Muscle layer of duodenum (tissue), 2 donors: ENCODE data around the gene GOT1.

Source experiments
- H3K27ac ChIP-seq: one replicate; pipeline ENCODE4 v1.7.0; 2013; ENCODE audit warnings: mild to moderate bottlenecking, low read length
- H3K27me3 ChIP-seq: one replicate; pipeline ENCODE4 v1.7.0; 2013; ENCODE audit warnings: low read depth, mild to moderate bottlenecking, control low read depth, low read length
- H3K36me3 ChIP-seq, 2 donors: one replicate each; pipeline ENCODE4 v1.7.0; 2013; ENCODE audit warnings: low read length in 2 of 2, control low read depth in 1 of 2, mild to moderate bottlenecking in 1 of 2; ENCODE audit not compliant: insufficient read depth in 2 of 2, control insufficient read depth in 1 of 2
- H3K4me1 ChIP-seq, 2 donors: one replicate each; pipeline ENCODE4 v1.7.0; 2013; ENCODE audit warnings: low read length in 2 of 2, mild to moderate bottlenecking in 2 of 2, control low read depth in 1 of 2, moderate library complexity in 1 of 2; ENCODE audit not compliant: insufficient read depth in 2 of 2, control insufficient read depth in 1 of 2
- H3K4me3 ChIP-seq, 2 donors: one replicate each; pipeline ENCODE4 v1.7.0; 2013; ENCODE audit warnings: low read length in 2 of 2, low read depth in 1 of 2, mild to moderate bottlenecking in 1 of 2
- H3K9me3 ChIP-seq, 2 donors: one replicate each; pipeline ENCODE4 v1.7.0; 2013; ENCODE audit warnings: low read length in 2 of 2, control low read depth in 1 of 2, mild to moderate bottlenecking in 1 of 2; ENCODE audit not compliant: control insufficient read depth in 1 of 2
- donor health status: healthy.

The GOT1 gene

GRCh38 chr10:99432047-99432446 lies 1.6 kb upstream of the GOT1 start:
- peak overlapping the region; percentile 95 for H3K27ac ChIP-seq
- no peaks in the 10 kb centered on the region for H3K27me3 ChIP-seq
- peaks cover 9 to 65% of the 10 kb centered on the region in 2 donors for H3K4me1 ChIP-seq
- H3K36me3 ChIP-seq = peaks cover 0 to 6% of the 10 kb centered on the region in 2 donors
- H3K9me3 ChIP-seq = no peaks in the 10 kb centered on the region
- H3K4me3 ChIP-seq = peak overlapping the region; percentile 93 to 95

- Histone ChIP-seq H3K4me3 (peak overlapping the region; percentile 93 to 95), H3K36me3 (peaks cover 0 to 6% of the 10 kb centered on the region in 2 donors), H3K27ac (peak overlapping the region; percentile 95), H3K4me1 (peaks cover 2 to 59% of the 10 kb centered on the region in 2 donors), H3K9me3 (no peaks in the 10 kb centered on the region), H3K27me3 (no peaks in the 10 kb centered on the region)
Measured at GRCh38 chr10:99431190-99431760, 851 bp upstream of the GOT1 start.

- Histone ChIP-seq H3K9me3 (no peaks in the 10 kb centered on the region), H3K27ac (peak overlapping the region; percentile 77), H3K36me3 (peaks cover 4 to 12% of the 10 kb centered on the region in 2 donors), H3K4me1 (peaks cover 0 to 49% of the 10 kb centered on the region in 2 donors), H3K27me3 (no peaks in the 10 kb centered on the region), H3K4me3 (peak overlapping the region; percentile 93 to 95)
Measured at GRCh38 chr10:99430116-99430450, 341 bp downstream of the GOT1 start.

DNA sequence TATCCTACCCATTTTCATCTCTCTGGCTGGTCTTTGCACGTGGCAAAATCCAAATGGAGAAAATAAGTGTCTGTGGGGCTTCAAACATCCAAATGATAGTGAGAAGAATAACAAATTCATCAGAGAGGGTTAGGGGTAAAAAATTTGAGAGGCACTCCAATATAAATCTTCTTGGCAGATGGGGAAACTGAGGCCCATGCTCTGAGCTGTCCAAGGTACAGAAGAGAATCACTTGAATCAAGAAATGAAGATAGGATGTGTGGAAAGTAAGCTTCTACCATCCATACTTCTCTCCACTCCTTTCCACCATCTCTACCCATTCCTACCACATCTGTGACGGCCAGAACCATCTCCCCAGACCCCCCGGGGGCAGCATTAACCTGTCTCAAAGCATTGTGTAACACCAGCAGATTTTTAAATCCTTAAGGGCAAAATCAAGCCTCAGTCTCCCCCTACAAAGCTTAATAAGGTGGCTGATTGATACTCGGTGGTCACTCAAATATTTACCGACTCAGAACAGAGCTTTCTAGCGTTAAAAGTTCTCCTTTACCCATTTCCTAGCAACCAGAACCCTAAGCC lies 818 bp downstream of the GOT1 start:
- H3K4me1 ChIP-seq = peaks cover 0 to 45% of the 10 kb centered on the region in 2 donors
- no peaks in the 10 kb centered on the region for H3K27me3 ChIP-seq
- peak overlapping the region; percentile 77 for H3K27ac ChIP-seq
- peak overlapping the region; percentile 93 to 95 for H3K4me3 ChIP-seq
- H3K9me3 ChIP-seq = no peaks in the 10 kb centered on the region
- peaks cover 8 to 17% of the 10 kb centered on the region in 2 donors for H3K36me3 ChIP-seq

GRCh38 chr10:99427566-99428190 lies 2.7 kb downstream of the GOT1 start:
- Histone ChIP-seq H3K27ac (no peak overlapping the region), H3K9me3 (no peaks in the 10 kb centered on the region), H3K4me1 (peaks cover 0 to 25% of the 10 kb centered on the region in 2 donors), H3K36me3 (peaks cover 13% of the 10 kb centered on the region in 2 donors), H3K27me3 (no peaks in the 10 kb centered on the region), H3K4me3 (no peak overlapping the region)

DNA sequence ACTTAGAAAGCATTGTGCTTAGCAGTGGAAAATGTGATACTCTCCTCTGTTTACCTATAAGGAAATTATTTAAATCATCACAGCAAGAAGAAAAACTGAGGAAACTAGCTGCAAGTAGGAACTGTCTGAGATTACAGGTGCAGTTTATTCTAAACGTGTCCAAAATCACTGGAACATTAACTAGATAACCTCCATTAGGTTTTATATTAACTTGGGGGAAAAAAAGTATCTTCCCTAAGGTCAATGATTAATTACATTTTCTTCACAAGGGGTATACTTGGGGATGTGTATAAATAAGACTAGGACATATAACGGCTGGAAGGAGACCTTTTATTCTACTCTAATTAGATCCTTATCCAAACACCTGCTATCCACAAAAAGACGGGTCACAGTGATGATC lies 3.7 kb downstream of the GOT1 start:
- no peaks in the 10 kb centered on the region for H3K9me3 ChIP-seq
- H3K27me3 ChIP-seq = no peaks in the 10 kb centered on the region
- H3K36me3 ChIP-seq = peaks cover 13% of the 10 kb centered on the region in 2 donors
- H3K4me3 ChIP-seq = no peak overlapping the region
- peaks cover 0 to 15% of the 10 kb centered on the region in 2 donors for H3K4me1 ChIP-seq
- H3K27ac ChIP-seq = no peak overlapping the region

GRCh38 chr10:99425204-99425603 lies 5.2 kb downstream of the GOT1 start:
- Histone ChIP-seq H3K4me3 (no peak overlapping the region), H3K4me1 (peaks cover 0 to 13% of the 10 kb centered on the region in 2 donors)

DNA sequence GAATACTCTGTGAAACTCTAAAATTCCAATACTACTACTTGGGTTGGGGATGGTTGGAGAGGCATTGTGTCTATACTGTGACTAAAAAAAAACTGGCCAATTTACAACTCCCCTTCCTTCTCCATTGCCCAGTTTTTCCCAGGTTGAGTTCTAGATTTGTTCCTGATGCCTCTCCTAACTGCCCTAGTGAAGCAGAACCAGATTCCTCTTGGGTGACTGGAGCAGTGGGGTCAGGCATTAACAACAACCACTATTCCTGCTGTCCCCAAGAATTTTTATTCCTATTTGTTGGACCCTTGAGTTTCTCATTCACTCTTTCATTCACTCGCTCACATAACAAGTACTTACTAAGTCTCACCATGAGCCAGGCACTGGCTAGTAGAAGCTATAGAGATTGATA lies 5.8 kb downstream of the GOT1 start:
- H3K4me1 ChIP-seq = peaks cover 0 to 9% of the 10 kb centered on the region in 2 donors
- no peaks in the 10 kb centered on the region for H3K27me3 ChIP-seq
- peaks cover 22 to 25% of the 10 kb centered on the region in 2 donors for H3K36me3 ChIP-seq
- no peak overlapping the region for H3K27ac ChIP-seq
- no peak overlapping the region for H3K4me3 ChIP-seq
- no peaks in the 10 kb centered on the region for H3K9me3 ChIP-seq

More at GRCh38 chr10:99425204-99425603, 5.2 kb downstream of the GOT1 start:
- H3K27ac ChIP-seq = no peak overlapping the region
- H3K9me3 ChIP-seq = no peaks in the 10 kb centered on the region
- H3K27me3 ChIP-seq = no peaks in the 10 kb centered on the region
- H3K36me3 ChIP-seq = peaks cover 17 to 20% of the 10 kb centered on the region in 2 donors

DNA sequence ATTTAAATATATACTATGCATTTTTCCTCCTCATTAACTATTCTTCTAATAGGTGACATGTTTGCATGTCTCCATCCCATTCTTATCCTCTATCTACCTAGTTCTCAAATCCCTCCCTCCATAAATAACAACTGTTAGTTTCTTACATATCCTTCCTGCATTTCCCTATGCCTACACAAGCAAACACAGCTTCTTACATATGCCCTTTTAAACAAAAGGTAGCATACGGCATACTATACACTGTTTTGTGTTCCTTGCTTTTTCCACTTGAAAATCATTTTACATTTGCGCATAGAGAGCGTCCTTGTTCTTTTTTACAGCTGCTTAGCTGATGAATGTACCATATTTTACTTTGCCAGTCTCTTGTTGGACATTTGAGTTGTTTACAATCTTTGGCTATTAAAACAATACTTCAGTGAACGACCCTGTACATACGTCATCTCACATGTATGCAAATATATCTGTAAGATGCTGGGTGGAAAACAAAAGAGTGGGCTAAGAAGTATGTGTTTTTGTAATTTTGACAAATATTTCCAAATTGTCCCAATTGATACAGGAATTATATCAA lies 7.8 kb downstream of the GOT1 start:
- Histone ChIP-seq H3K9me3 (no peaks in the 10 kb centered on the region), H3K27ac (no peak overlapping the region), H3K4me3 (no peak overlapping the region), H3K4me1 (no peaks in the 10 kb centered on the region), H3K36me3 (peaks cover 32 to 39% of the 10 kb centered on the region in 2 donors), H3K27me3 (no peaks in the 10 kb centered on the region)

GRCh38 chr10:99421233-99421739 lies 9.1 kb downstream of the GOT1 start:
- no peak overlapping the region for H3K4me3 ChIP-seq
- H3K9me3 ChIP-seq = no peaks in the 10 kb centered on the region
- H3K27me3 ChIP-seq = no peaks in the 10 kb centered on the region
- peaks cover 32 to 39% of the 10 kb centered on the region in 2 donors for H3K36me3 ChIP-seq
- H3K4me1 ChIP-seq = no peaks in the 10 kb centered on the region
- H3K27ac ChIP-seq = no peak overlapping the region

- H3K27me3 ChIP-seq = no peaks in the 10 kb centered on the region
- H3K4me3 ChIP-seq = no peak overlapping the region
- H3K36me3 ChIP-seq = peaks cover 24 to 30% of the 10 kb centered on the region in 2 donors
- no peak overlapping the region for H3K27ac ChIP-seq
- H3K9me3 ChIP-seq = no peaks in the 10 kb centered on the region
- no peaks in the 10 kb centered on the region for H3K4me1 ChIP-seq
Measured at GRCh38 chr10:99419688-99420087, 10.7 kb downstream of the GOT1 start.
